GM20000 (cell line): ENCODE results near the gene SOD1.
"Not testable (repeated sequence)": the region's sequence is repeated elsewhere in the genome, so short reads cannot be mapped to it uniquely, and the experiment has no call there.

Source experiments
- DNase-seq: peaks from one replicate; pipeline ENCODE4 v3.0.0; 2012; ENCODE audit warnings: low spot score
- TF ChIP-seq, protein P1 (sequence below): IDR thresholded peaks from 2 replicates; pipeline ENCODE4 v1.5.1; 2012; ENCODE audit warnings: mild to moderate bottlenecking, control low read depth; ENCODE audit errors: extremely low read depth, missing control alignments

Gene SOD1

GRCh38 chr21:31644643-31645042 is 14.8 kb upstream of the SOD1 start:
- TF ChIP-seq, protein P1, sequence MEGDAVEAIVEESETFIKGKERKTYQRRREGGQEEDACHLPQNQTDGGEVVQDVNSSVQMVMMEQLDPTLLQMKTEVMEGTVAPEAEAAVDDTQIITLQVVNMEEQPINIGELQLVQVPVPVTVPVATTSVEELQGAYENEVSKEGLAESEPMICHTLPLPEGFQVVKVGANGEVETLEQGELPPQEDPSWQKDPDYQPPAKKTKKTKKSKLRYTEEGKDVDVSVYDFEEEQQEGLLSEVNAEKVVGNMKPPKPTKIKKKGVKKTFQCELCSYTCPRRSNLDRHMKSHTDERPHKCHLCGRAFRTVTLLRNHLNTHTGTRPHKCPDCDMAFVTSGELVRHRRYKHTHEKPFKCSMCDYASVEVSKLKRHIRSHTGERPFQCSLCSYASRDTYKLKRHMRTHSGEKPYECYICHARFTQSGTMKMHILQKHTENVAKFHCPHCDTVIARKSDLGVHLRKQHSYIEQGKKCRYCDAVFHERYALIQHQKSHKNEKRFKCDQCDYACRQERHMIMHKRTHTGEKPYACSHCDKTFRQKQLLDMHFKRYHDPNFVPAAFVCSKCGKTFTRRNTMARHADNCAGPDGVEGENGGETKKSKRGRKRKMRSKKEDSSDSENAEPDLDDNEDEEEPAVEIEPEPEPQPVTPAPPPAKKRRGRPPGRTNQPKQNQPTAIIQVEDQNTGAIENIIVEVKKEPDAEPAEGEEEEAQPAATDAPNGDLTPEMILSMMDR = no peak
- DNase-seq = no peak

- DNase-seq = peak; percentile 58
- TF ChIP-seq, protein P1 = no peak
Observed at GRCh38 chr21:31647650-31648049, 11.8 kb upstream of the SOD1 start.

DNA sequence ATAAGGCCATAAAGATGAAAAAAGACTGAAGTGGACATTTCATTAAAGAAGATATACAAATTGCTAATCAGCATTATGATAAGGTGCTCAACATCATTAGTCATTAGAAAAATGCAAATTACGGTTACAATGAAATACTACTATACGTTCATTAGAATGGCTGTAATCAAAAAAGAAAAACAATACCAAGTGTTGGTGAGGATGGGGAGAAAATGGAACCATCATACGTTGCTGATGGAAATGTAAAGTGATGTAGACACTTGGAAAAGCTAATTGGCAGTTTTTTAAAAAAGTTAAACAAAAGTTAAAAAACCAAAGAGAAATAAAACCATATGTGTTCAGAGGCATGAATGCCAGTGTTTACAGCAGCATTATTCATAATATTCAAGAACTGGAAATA is 8.6 kb upstream of the SOD1 start:
- no peak for DNase-seq
- TF ChIP-seq, protein P1 = no peak

DNA sequence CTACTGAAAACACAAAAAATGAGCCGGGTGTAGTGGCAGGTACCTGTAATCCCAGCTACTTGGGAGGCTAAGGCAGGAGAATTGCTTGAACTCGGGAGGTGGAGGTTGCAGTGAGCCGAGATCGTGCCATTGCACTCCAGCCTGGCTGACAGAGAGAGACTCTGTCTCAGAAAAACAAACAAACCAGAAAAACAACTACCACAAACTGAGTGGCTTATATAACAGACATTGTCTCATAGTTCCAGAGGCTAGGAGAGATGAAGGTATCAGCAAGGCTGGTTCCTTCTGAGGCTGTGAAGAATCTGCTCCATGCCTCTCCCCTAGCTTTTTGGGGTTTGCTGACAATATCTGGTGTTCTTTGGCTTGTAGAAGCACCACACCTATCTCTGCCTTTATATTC is 8.0 kb upstream of the SOD1 start:
- DNase-seq = not testable (repeated sequence)

DNA sequence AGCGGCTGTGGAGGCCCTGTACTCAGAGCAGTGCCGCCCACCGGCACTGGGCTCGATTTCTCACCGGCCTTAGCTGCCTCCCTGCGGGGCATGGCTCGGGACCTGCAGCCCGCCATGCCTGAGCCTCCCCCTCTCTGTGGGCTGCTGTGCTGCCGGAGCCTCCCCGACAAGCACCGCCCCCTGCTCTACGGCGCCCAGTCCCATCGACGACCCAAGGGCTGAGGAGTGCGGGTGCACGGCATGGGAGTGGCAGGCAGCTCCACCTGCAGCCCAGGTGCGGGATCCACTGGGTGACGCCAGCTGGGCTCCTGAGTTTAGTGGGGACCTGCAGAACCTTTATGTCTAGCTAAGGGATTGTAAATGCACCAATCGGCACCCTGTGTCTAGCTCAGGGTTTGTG is 5.2 kb upstream of the SOD1 start:
- no peak for DNase-seq
- TF ChIP-seq, protein P1 = no peak

DNA sequence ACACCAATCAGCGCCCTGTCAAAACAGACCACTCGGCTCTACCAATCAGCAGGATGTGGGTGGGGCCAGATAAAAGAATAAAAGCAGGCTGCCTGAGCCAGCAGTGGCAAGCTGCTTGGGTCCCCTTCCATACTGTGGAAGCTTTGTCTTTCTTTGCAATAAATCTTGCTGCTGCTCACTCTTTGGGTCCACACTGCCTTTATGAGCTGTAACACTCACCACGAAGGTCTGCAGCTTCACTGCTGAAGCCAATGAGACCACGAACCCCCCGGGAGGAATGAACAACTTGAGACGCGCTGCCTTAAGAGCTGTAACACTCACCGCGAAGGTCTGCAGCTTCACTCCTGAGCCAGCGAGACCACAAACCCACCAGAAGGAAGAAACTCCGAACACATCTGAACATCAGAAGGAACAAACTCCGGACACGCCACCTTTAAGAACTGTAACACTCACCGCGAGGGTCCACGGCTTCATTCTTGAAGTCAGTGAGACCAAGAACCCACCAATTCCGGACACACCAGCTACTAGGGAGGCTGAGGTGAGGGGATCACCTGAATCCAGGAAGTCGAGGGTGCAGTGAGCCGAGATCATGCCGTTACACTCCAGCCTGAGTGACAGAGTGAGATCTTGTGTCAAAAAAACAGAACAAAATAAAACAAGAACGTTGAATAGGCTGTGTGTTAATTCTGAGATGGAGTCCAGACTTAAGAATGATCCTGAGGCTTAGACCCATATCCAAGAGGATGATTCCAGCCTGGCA is 4.5 kb upstream of the SOD1 start:
- not testable (repeated sequence) for DNase-seq

- TF ChIP-seq, protein P1 = no peak
- DNase-seq = no peak
Observed at GRCh38 chr21:31656199-31657095, 3.0 kb upstream of the SOD1 start.

GRCh38 chr21:31658053-31658452 is 1.4 kb upstream of the SOD1 start:
- no peak for DNase-seq
- TF ChIP-seq, protein P1 = no peak
